Umbilical cord (tissue), 2 donors: ENCODE measurements around the gene DRD2. TPM values are rescaled to one million over a fixed set of nuclear protein-coding genes. Genes with fewer than 3 reads are reported as not detected.

Source experiments
- DNase-seq: peaks from one replicate; pipeline ENCODE4 v3.0.0-alpha.2; 2015; ENCODE audit warnings: low spot score
- total RNA-seq: library from RNA; depleted of rRNA; stranded (reverse); fragments of >200 nt; gene quantifications from one replicate; pipeline ENCODE4 v1.2.3, GENCODE V29; 2014; ENCODE audit warnings: low replicate concordance; ENCODE audit not compliant: insufficient read depth

Gene DRD2
- total RNA-seq, 1 donor from 2014 or later, result 3.4 TPM

GRCh38 chr11:113400631-113401230 lies 74.5 kb downstream of the DRD2 start:
- DNase-seq, result no peak

GRCh38 chr11:113398669-113399430 lies 76.3 kb downstream of the DRD2 start:
- DNase-seq, result no peak

- DNase-seq, result no peak
Observed at GRCh38 chr11:113397821-113398220, 77.4 kb downstream of the DRD2 start.

GRCh38 chr11:113397212-113397611 lies 78.0 kb downstream of the DRD2 start:
- no peak for DNase-seq

- no peak for DNase-seq
Observed at GRCh38 chr11:113396690-113397089, 78.5 kb downstream of the DRD2 start.

- DNase-seq, result no peak
Observed at GRCh38 chr11:113395782-113396336, 79.3 kb downstream of the DRD2 start.

GRCh38 chr11:113394919-113395318 lies 80.3 kb downstream of the DRD2 start:
- no peak for DNase-seq

- DNase-seq, result no peak
Observed at GRCh38 chr11:113393501-113393985, 81.7 kb downstream of the DRD2 start.

- no peak for DNase-seq
Observed at GRCh38 chr11:113392236-113392921, 82.8 kb downstream of the DRD2 start.

GRCh38 chr11:113389272-113389671 lies 85.9 kb downstream of the DRD2 start:
- peak; percentile 46 for DNase-seq

- peak; percentile 44 for DNase-seq
Observed at GRCh38 chr11:113387605-113388211, 87.5 kb downstream of the DRD2 start, which contains the start of gene ANKK1. TSS of gene ANKK1 (plus strand) at chr11:113387779. CDS start at chr11:113387885, 106 bp downstream.

- no peak for DNase-seq
Observed at GRCh38 chr11:113386866-113387265, 88.3 kb downstream of the DRD2 start.

- no peak for DNase-seq
Observed at GRCh38 chr11:113385749-113386148, 89.4 kb downstream of the DRD2 start.

- DNase-seq, result peak; percentile 95
Observed at GRCh38 chr11:113384551-113384950, 90.6 kb downstream of the DRD2 start.

GRCh38 chr11:113382121-113382520 lies 93.1 kb downstream of the DRD2 start:
- DNase-seq, result no peak

- no peak for DNase-seq
Observed at GRCh38 chr11:113378692-113379091, 96.5 kb downstream of the DRD2 start.

- DNase-seq, result peak; percentile 68
Observed at GRCh38 chr11:113377681-113378412, 97.4 kb downstream of the DRD2 start.

GRCh38 chr11:113376156-113376555 lies 99.0 kb downstream of the DRD2 start:
- DNase-seq, result peak; percentile 97

- peak; percentile 36 for DNase-seq
Observed at GRCh38 chr11:113375402-113375801, 99.8 kb downstream of the DRD2 start.

GRCh38 chr11:113373981-113374560 lies 101.1 kb downstream of the DRD2 start:
- peak; percentile 69 for DNase-seq

- no peak for DNase-seq
Observed at GRCh38 chr11:113373306-113373705, 101.9 kb downstream of the DRD2 start.
